ENCODE measurements around the gene CYGB.

CYGB gene

DNA sequence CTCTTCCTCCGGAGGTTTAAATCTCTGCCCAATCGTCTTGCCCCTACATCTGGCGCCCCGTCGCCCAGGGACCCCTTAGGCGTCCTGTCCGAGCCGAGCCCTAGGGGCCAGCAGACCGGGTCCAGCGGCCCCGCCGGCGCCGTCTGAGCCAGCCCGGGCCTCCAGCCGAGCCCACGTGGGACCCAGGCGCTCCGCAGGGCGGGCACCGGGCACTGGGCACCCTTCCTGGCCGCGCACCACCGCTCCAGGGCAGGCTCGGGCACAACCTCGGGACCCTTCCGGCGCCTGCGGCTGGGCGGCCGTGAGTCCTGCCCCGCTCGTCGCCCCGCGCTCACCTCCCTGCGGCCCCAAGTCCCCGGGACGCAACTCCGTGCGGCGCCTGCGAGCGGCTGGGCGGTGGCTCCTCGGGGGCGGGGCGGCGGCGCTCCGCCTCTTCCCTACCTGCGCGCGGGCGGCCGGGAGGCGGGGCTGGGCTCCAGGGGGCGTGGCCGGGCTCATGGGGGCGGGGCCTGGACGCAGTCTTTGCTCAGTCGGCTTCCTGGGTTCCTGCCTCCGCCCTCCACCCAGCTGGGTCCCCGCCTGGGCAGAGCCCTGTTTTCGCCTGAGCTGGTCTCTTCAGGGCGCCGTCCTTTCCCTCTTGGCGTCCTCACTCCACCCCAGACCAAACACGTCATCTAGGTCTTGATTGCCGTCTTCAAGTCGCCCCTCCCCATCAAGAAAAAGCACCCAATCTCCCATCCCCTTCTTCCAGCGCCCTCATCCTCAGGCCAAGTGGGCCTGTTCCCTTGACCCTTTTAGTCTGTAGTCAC, 36.3 kb downstream of the CYGB start, which contains the start of gene RHBDF2:
TSS of gene RHBDF2 (minus strand) at position 406 of the 809 bp plus-strand sequence. CDS start 19,899 bp downstream, outside the sequence.
- H3K9me3 ChIP-seq (ENCODE audit: control insufficient read depth, low read length) = no peaks in the 10 kb centered on the region
- peak within 1 kb of the TSS; percentile 74 for H4K8ac ChIP-seq (ENCODE audit: low read length)
- H3K4me2 ChIP-seq (ENCODE audit: low read length, poor library complexity, severe bottlenecking) = peak within 1 kb of the TSS; percentile 91
- no peak within 1 kb of the TSS for H3K23ac ChIP-seq (ENCODE audit: low read length in 2 of 2)
- peak within 1 kb of the TSS; percentile 80 for H2AFZ ChIP-seq (ENCODE audit: low read depth, low read length)
- H3K36me3 ChIP-seq (ENCODE audit: control insufficient read depth in 1 of 2, insufficient read depth in 2 of 2, low read depth in 1 of 2, low read length in 2 of 2) = peaks cover 0 to 7% of the 10 kb centered on the region in 2 experiments
- peak within 1 kb of the TSS in 1 of 2 experiments; percentile 81 for H3K14ac ChIP-seq (ENCODE audit: low read length in 2 of 2)
- peak within 1 kb of the TSS; percentile 31 for H2BK15ac ChIP-seq (ENCODE audit: low read depth, poor library complexity, severe bottlenecking)
- H3K4me1 ChIP-seq (ENCODE audit: control insufficient read depth, insufficient read depth, low read depth, low read length) = peaks cover 47% of the 10 kb centered on the region
- H3K27ac ChIP-seq (ENCODE audit: low read length, poor library complexity, severe bottlenecking) = peak within 1 kb of the TSS; percentile 91
- peak within 1 kb of the TSS; percentile 30 for H4K91ac ChIP-seq (ENCODE audit: low read length)
- H2AK5ac ChIP-seq (ENCODE audit: low read length, severe bottlenecking) = peak within 1 kb of the TSS; percentile 37
- H2BK120ac ChIP-seq (ENCODE audit: low read depth, low read length) = peak within 1 kb of the TSS; percentile 51
- peak within 1 kb of the TSS; percentile 12 to 75 for H2BK12ac ChIP-seq (ENCODE audit: low read length in 2 of 2)
- peaks cover 0 to 41% of the 10 kb centered on the region in 2 experiments for H3K27me3 ChIP-seq (ENCODE audit: control insufficient read depth in 1 of 2, insufficient read depth in 1 of 2, low read length in 2 of 2)
- H3K4ac ChIP-seq (ENCODE audit: low read depth in 1 of 2, low read length in 2 of 2) = peak within 1 kb of the TSS; percentile 70 to 87
- H3K18ac ChIP-seq (ENCODE audit: low read depth in 1 of 2, low read length in 2 of 2) = peak within 1 kb of the TSS; percentile 78 to 86
- peak within 1 kb of the TSS; percentile 47 for H2BK5ac ChIP-seq (ENCODE audit: low read depth, low read length, poor library complexity, severe bottlenecking)
- no peaks in the 10 kb centered on the region for H3K79me1 ChIP-seq (replicated peaks; ENCODE audit: low read length, poor library complexity, severe bottlenecking)
- peak within 1 kb of the TSS; percentile 72 to 91 for H3K4me3 ChIP-seq (ENCODE audit: insufficient read depth in 1 of 2, low read depth in 1 of 2, low read length in 2 of 2)
- H3K9ac ChIP-seq (ENCODE audit: low read length) = peak within 1 kb of the TSS; percentile 70
- under 1% methylated on average over 67 of the region's 72 CpGs for WGBS
- peak; percentile 70 for DNase-seq

DNA sequence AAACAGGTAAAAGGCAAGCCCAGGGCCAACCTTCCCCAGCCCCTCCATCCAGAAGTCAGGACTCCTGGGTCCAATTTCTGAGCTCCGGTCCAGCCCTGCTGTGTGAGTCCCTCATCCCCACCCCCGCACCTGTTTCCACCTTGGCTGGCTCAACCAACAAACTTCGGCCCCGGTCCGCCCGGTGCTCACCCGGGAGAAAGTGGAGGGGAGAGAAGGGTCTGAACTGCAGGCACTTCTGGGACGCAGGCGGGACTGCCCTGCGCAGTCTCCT, 36.8 kb downstream of the CYGB start:
- Histone ChIP-seq H2BK5ac (ENCODE audit: low read depth, low read length, poor library complexity, severe bottlenecking) (no peak overlapping the region), H2BK12ac (ENCODE audit: low read length in 2 of 2) (peak overlapping the region; percentile 12 to 13), H3K27me3 (ENCODE audit: control insufficient read depth in 1 of 2, insufficient read depth in 1 of 2, low read length in 2 of 2) (peaks cover 0 to 37% of the 10 kb centered on the region in 2 experiments), H2AFZ (ENCODE audit: low read depth, low read length) (peak overlapping the region; percentile 32), H3K23ac (ENCODE audit: low read length in 2 of 2) (no peak overlapping the region), H2BK120ac (ENCODE audit: low read depth, low read length) (peak overlapping the region; percentile 51), H3K4ac (ENCODE audit: low read depth in 1 of 2, low read length in 2 of 2) (peak overlapping the region; percentile 32 to 70), H3K4me3 (ENCODE audit: insufficient read depth in 1 of 2, low read depth in 1 of 2, low read length in 2 of 2) (peak overlapping the region; percentile 72 to 91), H3K27ac (ENCODE audit: low read length, poor library complexity, severe bottlenecking) (peak overlapping the region; percentile 91), H3K9me3 (ENCODE audit: control insufficient read depth, low read length) (no peaks in the 10 kb centered on the region), H3K14ac (ENCODE audit: low read length in 2 of 2) (peak overlapping the region in 1 of 2 experiments; percentile 58), H3K4me2 (ENCODE audit: low read length, poor library complexity, severe bottlenecking) (peak overlapping the region; percentile 91), H2BK15ac (ENCODE audit: low read depth, poor library complexity, severe bottlenecking) (peak overlapping the region; percentile 31), H3K18ac (ENCODE audit: low read depth in 1 of 2, low read length in 2 of 2) (peak overlapping the region; percentile 16 to 74), H4K91ac (ENCODE audit: low read length) (no peak overlapping the region), H2AK5ac (ENCODE audit: low read length, severe bottlenecking) (peak overlapping the region; percentile 35), H3K36me3 (ENCODE audit: control insufficient read depth in 1 of 2, insufficient read depth in 2 of 2, low read depth in 1 of 2, low read length in 2 of 2) (peaks cover 0 to 13% of the 10 kb centered on the region in 2 experiments), H3K4me1 (ENCODE audit: control insufficient read depth, insufficient read depth, low read depth, low read length) (peaks cover 52% of the 10 kb centered on the region), H3K9ac (ENCODE audit: low read length) (peak overlapping the region; percentile 70), H3K79me1 (replicated peaks; ENCODE audit: low read length, poor library complexity, severe bottlenecking) (no peaks in the 10 kb centered on the region), H4K8ac (ENCODE audit: low read length) (peak overlapping the region; percentile 74)
- no peak for DNase-seq
- 10% methylated on average over 7 of the region's 10 CpGs for WGBS

DNA sequence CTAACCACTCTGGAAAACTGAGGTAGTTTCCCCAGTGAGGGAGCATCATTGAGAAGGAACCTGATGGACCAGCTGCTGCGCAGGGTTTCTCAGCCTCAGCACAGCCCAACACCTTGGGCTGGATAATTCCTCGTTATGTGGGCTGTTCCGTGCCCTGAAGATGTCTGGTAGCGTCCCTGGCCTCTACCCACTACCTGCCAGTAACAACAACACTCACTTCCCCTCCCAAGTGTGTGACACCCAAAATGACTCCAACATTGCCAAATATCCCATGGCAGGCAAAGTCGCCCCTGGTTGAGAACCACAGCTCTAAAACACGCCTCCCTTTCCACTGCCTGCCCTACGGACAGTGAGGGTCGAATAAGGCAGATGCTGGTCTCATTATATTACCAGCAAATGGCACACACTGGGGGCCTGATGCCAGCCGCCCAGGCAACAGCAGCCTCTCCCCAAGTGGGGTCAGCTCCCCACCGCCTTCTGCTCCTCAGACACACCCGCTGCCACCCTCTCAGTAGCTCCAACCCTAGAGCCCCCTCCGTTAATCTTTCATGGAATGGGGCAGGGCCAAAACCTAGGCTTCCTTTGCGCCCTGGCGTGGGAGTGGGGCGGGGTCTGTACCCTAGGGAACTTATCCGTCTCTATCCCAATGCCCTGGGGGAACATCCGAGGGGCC, 37.3 kb downstream of the CYGB start:
- H3K9me3 ChIP-seq (ENCODE audit: control insufficient read depth, low read length) = no peaks in the 10 kb centered on the region
- H3K14ac ChIP-seq (ENCODE audit: low read length in 2 of 2) = no peak overlapping the region
- H3K9ac ChIP-seq (ENCODE audit: low read length) = no peak overlapping the region
- DNase-seq = no peak
- H2AK5ac ChIP-seq (ENCODE audit: low read length, severe bottlenecking) = peak overlapping the region; percentile 35
- peak overlapping the region; percentile 91 for H3K27ac ChIP-seq (ENCODE audit: low read length, poor library complexity, severe bottlenecking)
- peak overlapping the region; percentile 23 to 49 for H2BK12ac ChIP-seq (ENCODE audit: low read length in 2 of 2)
- peaks cover 0 to 37% of the 10 kb centered on the region in 2 experiments for H3K27me3 ChIP-seq (ENCODE audit: control insufficient read depth in 1 of 2, insufficient read depth in 1 of 2, low read length in 2 of 2)
- H2AFZ ChIP-seq (ENCODE audit: low read depth, low read length) = no peak overlapping the region
- WGBS = 51% methylated on average over 17 of the region's 17 CpGs
- H3K23ac ChIP-seq (ENCODE audit: low read length in 2 of 2) = no peak overlapping the region
- peaks cover 0 to 16% of the 10 kb centered on the region in 2 experiments for H3K36me3 ChIP-seq (ENCODE audit: control insufficient read depth in 1 of 2, insufficient read depth in 2 of 2, low read depth in 1 of 2, low read length in 2 of 2)
- peak overlapping the region; percentile 91 for H3K4me2 ChIP-seq (ENCODE audit: low read length, poor library complexity, severe bottlenecking)
- peak overlapping the region; percentile 32 to 41 for H3K4ac ChIP-seq (ENCODE audit: low read depth in 1 of 2, low read length in 2 of 2)
- H3K4me1 ChIP-seq (ENCODE audit: control insufficient read depth, insufficient read depth, low read depth, low read length) = peaks cover 56% of the 10 kb centered on the region
- no peak overlapping the region for H2BK5ac ChIP-seq (ENCODE audit: low read depth, low read length, poor library complexity, severe bottlenecking)
- no peak overlapping the region for H4K8ac ChIP-seq (ENCODE audit: low read length)
- H4K91ac ChIP-seq (ENCODE audit: low read length) = no peak overlapping the region
- H3K79me1 ChIP-seq (replicated peaks; ENCODE audit: low read length, poor library complexity, severe bottlenecking) = peaks cover under 1% of the 10 kb centered on the region
- peak overlapping the region in 1 of 2 experiments; percentile 91 for H3K4me3 ChIP-seq (ENCODE audit: insufficient read depth in 1 of 2, low read depth in 1 of 2, low read length in 2 of 2)
- peak overlapping the region; percentile 16 to 74 for H3K18ac ChIP-seq (ENCODE audit: low read depth in 1 of 2, low read length in 2 of 2)
- peak overlapping the region; percentile 51 for H2BK120ac ChIP-seq (ENCODE audit: low read depth, low read length)
- H2BK15ac ChIP-seq (ENCODE audit: low read depth, poor library complexity, severe bottlenecking) = peak overlapping the region; percentile 61

DNA sequence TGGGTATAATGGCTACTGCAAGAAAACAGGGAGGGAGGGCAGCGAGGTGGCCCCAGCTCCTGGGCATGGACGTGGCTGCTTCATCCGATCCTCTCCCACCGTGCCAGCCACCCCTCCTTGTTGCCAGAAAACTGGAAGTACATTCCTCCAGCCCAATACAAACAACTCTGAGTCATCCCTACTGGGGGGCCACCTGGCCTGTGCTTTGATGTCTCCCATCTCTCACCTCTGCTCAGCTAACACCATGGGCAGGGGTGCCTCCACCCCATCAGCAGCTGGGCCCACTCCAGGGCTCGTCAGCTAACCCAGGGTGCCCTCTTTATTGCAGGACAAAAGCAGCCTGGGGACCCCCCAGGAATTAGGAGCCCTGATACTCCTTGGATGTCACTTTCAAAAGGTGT, 38.2 kb downstream of the CYGB start:
- Histone ChIP-seq H3K4me1 (ENCODE audit: control insufficient read depth, insufficient read depth, low read depth, low read length) (peaks cover 63% of the 10 kb centered on the region), H3K27ac (ENCODE audit: low read length, poor library complexity, severe bottlenecking) (peak overlapping the region; percentile 91), H3K18ac (ENCODE audit: low read depth in 1 of 2, low read length in 2 of 2) (peak overlapping the region; percentile 61 to 81), H3K23ac (ENCODE audit: low read length in 2 of 2) (no peak overlapping the region), H2BK12ac (ENCODE audit: low read length in 2 of 2) (peak overlapping the region; percentile 9 to 66), H2BK120ac (ENCODE audit: low read depth, low read length) (peak overlapping the region; percentile 39), H3K4me3 (ENCODE audit: insufficient read depth in 1 of 2, low read depth in 1 of 2, low read length in 2 of 2) (no peak overlapping the region), H2AK5ac (ENCODE audit: low read length, severe bottlenecking) (peak overlapping the region; percentile 92), H3K79me1 (replicated peaks; ENCODE audit: low read length, poor library complexity, severe bottlenecking) (peaks cover 6% of the 10 kb centered on the region), H3K9ac (ENCODE audit: low read length) (no peak overlapping the region), H3K4ac (ENCODE audit: low read depth in 1 of 2, low read length in 2 of 2) (peak overlapping the region in 1 of 2 experiments; percentile 66), H2AFZ (ENCODE audit: low read depth, low read length) (no peak overlapping the region), H3K36me3 (ENCODE audit: control insufficient read depth in 1 of 2, insufficient read depth in 2 of 2, low read depth in 1 of 2, low read length in 2 of 2) (peaks cover 0 to 23% of the 10 kb centered on the region in 2 experiments), H3K9me3 (ENCODE audit: control insufficient read depth, low read length) (no peaks in the 10 kb centered on the region), H4K8ac (ENCODE audit: low read length) (no peak overlapping the region), H3K27me3 (ENCODE audit: control insufficient read depth in 1 of 2, insufficient read depth in 1 of 2, low read length in 2 of 2) (peaks cover 0 to 41% of the 10 kb centered on the region in 2 experiments), H3K14ac (ENCODE audit: low read length in 2 of 2) (peak overlapping the region in 1 of 2 experiments; percentile 50), H3K4me2 (ENCODE audit: low read length, poor library complexity, severe bottlenecking) (peak overlapping the region; percentile 91), H2BK15ac (ENCODE audit: low read depth, poor library complexity, severe bottlenecking) (no peak overlapping the region), H4K91ac (ENCODE audit: low read length) (peak overlapping the region; percentile 6), H2BK5ac (ENCODE audit: low read depth, low read length, poor library complexity, severe bottlenecking) (peak overlapping the region; percentile 15)
- DNase-seq = no peak
- WGBS = 56% methylated on average over 5 of the region's 5 CpGs

Data from mesenchymal stem cell (in vitro differentiated cells and primary cell).